ENCODE data around the gene ATOSA.

The ATOSA gene

GRCh38 chr15:52682781-52683180 lies 3.6 kb upstream of the ATOSA start:
- Histone ChIP-seq H2AFZ (ENCODE audit: low read depth, low read length) (no peak overlapping the region), H3K9me3 (ENCODE audit: insufficient read depth, low read length, severe bottlenecking) (no peaks in the 10 kb centered on the region), H3K4me1 (ENCODE audit: insufficient read depth, low read length) (peaks cover 6% of the 10 kb centered on the region), H3K27ac (ENCODE audit: low read length) (no peak overlapping the region), H3K9ac (ENCODE audit: low read depth, low read length) (no peak overlapping the region), H4K20me1 (ENCODE audit: insufficient read depth, low read length) (no peaks in the 10 kb centered on the region), H3K36me3 (ENCODE audit: insufficient read depth, low read length) (peaks cover 2% of the 10 kb centered on the region; the same call in 1 of the 2 replicates), H3K79me2 (ENCODE audit: insufficient read depth, low read length) (peaks cover 2% of the 10 kb centered on the region), H3K4me2 (ENCODE audit: insufficient read depth, low read length) (no peak overlapping the region), H3K27me3 (ENCODE audit: insufficient read depth, low read length, poor library complexity) (peaks cover 7% of the 10 kb centered on the region), H3K4me3 (ENCODE audit: low read depth in 1 of 2, low read length in 2 of 2) (no peak overlapping the region)
- ATAC-seq (ENCODE audit: insufficient read depth, low read depth): no peak
- no peak for DNase-seq
- TF ChIP-seq CTCF (IDR thresholded peaks at IDR 0.05; ENCODE audit: borderline replicate concordance, extremely low read depth, low read length, poor library complexity, severe bottlenecking): no peak
- no peak for TF ChIP-seq EZH2 (IDR thresholded peaks at IDR 0.05; ENCODE audit: borderline replicate concordance, low read depth, low read length, severe bottlenecking)

- Histone ChIP-seq H3K36me3 (ENCODE audit: insufficient read depth, low read length) (peaks cover 2% of the 10 kb centered on the region; the same call in 1 of the 2 replicates), H3K4me1 (ENCODE audit: insufficient read depth, low read length) (peaks cover 12% of the 10 kb centered on the region), H3K4me2 (ENCODE audit: insufficient read depth, low read length) (no peak overlapping the region), H4K20me1 (ENCODE audit: insufficient read depth, low read length) (no peaks in the 10 kb centered on the region), H3K27me3 (ENCODE audit: insufficient read depth, low read length, poor library complexity) (peaks cover 7% of the 10 kb centered on the region), H3K27ac (ENCODE audit: low read length) (no peak overlapping the region), H3K79me2 (ENCODE audit: insufficient read depth, low read length) (peaks cover 8% of the 10 kb centered on the region), H2AFZ (ENCODE audit: low read depth, low read length) (no peak overlapping the region), H3K9ac (ENCODE audit: low read depth, low read length) (no peak overlapping the region), H3K9me3 (ENCODE audit: insufficient read depth, low read length, severe bottlenecking) (no peaks in the 10 kb centered on the region), H3K4me3 (ENCODE audit: low read depth in 1 of 2, low read length in 2 of 2) (no peak overlapping the region)
- DNase-seq (no peak), ATAC-seq (ENCODE audit: insufficient read depth, low read depth) (no peak)
- TF ChIP-seq EZH2 (IDR thresholded peaks at IDR 0.05; ENCODE audit: borderline replicate concordance, low read depth, low read length, severe bottlenecking) (no peak), CTCF (IDR thresholded peaks at IDR 0.05; ENCODE audit: borderline replicate concordance, extremely low read depth, low read length, poor library complexity, severe bottlenecking) (no peak)
Observed at GRCh38 chr15:52682200-52682599, 3.0 kb upstream of the ATOSA start.

GRCh38 chr15:52681441-52681840 lies 2.3 kb upstream of the ATOSA start:
- Histone ChIP-seq H3K9ac (ENCODE audit: low read depth, low read length) (no peak overlapping the region), H2AFZ (ENCODE audit: low read depth, low read length) (no peak overlapping the region), H3K9me3 (ENCODE audit: insufficient read depth, low read length, severe bottlenecking) (no peaks in the 10 kb centered on the region), H3K4me2 (ENCODE audit: insufficient read depth, low read length) (no peak overlapping the region), H3K27ac (ENCODE audit: low read length) (no peak overlapping the region), H4K20me1 (ENCODE audit: insufficient read depth, low read length) (no peaks in the 10 kb centered on the region), H3K79me2 (ENCODE audit: insufficient read depth, low read length) (peaks cover 12% of the 10 kb centered on the region), H3K4me1 (ENCODE audit: insufficient read depth, low read length) (peaks cover 20% of the 10 kb centered on the region), H3K27me3 (ENCODE audit: insufficient read depth, low read length, poor library complexity) (peaks cover 7% of the 10 kb centered on the region), H3K36me3 (ENCODE audit: insufficient read depth, low read length) (peaks cover 2% of the 10 kb centered on the region; the same call in 1 of the 2 replicates), H3K4me3 (ENCODE audit: low read depth in 1 of 2, low read length in 2 of 2) (no peak overlapping the region)
- no peak for DNase-seq
- TF ChIP-seq CTCF (IDR thresholded peaks at IDR 0.05; ENCODE audit: borderline replicate concordance, extremely low read depth, low read length, poor library complexity, severe bottlenecking): no peak
- TF ChIP-seq EZH2 (IDR thresholded peaks at IDR 0.05; ENCODE audit: borderline replicate concordance, low read depth, low read length, severe bottlenecking): no peak
- ATAC-seq (ENCODE audit: insufficient read depth, low read depth): no peak

GRCh38 chr15:52680761-52681160 lies 1.6 kb upstream of the ATOSA start:
- Histone ChIP-seq H3K4me3 (ENCODE audit: low read depth in 1 of 2, low read length in 2 of 2) (no peak overlapping the region), H3K36me3 (ENCODE audit: insufficient read depth, low read length) (peaks cover 5% of the 10 kb centered on the region), H3K9me3 (ENCODE audit: insufficient read depth, low read length, severe bottlenecking) (no peaks in the 10 kb centered on the region), H3K4me1 (ENCODE audit: insufficient read depth, low read length) (peaks cover 27% of the 10 kb centered on the region), H3K27ac (ENCODE audit: low read length) (no peak overlapping the region), H3K79me2 (ENCODE audit: insufficient read depth, low read length) (peaks cover 15% of the 10 kb centered on the region), H3K9ac (ENCODE audit: low read depth, low read length) (no peak overlapping the region), H2AFZ (ENCODE audit: low read depth, low read length) (no peak overlapping the region), H3K27me3 (ENCODE audit: insufficient read depth, low read length, poor library complexity) (peaks cover 7% of the 10 kb centered on the region), H3K4me2 (ENCODE audit: insufficient read depth, low read length) (no peak overlapping the region), H4K20me1 (ENCODE audit: insufficient read depth, low read length) (no peaks in the 10 kb centered on the region)
- ATAC-seq (ENCODE audit: insufficient read depth, low read depth): no peak
- no peak for DNase-seq
- TF ChIP-seq CTCF (IDR thresholded peaks at IDR 0.05; ENCODE audit: borderline replicate concordance, extremely low read depth, low read length, poor library complexity, severe bottlenecking) (no peak), EZH2 (IDR thresholded peaks at IDR 0.05; ENCODE audit: borderline replicate concordance, low read depth, low read length, severe bottlenecking) (no peak)

All from DND-41 (cell line).